Tibial nerve (tissue), 4 donors: ENCODE measurements around the gene KIRREL1. TPM values are rescaled to one million over a fixed set of nuclear protein-coding genes. Genes with fewer than 3 reads are reported as not detected.
A peak's percentile ranks its signal among the peaks of the same experiment; 100 is the strongest.

Experiments used
- DNase-seq, 2 donors: peaks; one replicate each; pipeline ENCODE4 v3.0.0-alpha.2; 2019; ENCODE audit warnings: low spot score in 2 of 2
- H3K27ac ChIP-seq, 4 donors: fragments of 200-600 bp; sonication (generic) in 3 of 4; one replicate each; pipeline ENCODE4 v1.5.1; 2017 to 2019; ENCODE audit warnings: mild to moderate bottlenecking in 1 of 4
- H3K27me3 ChIP-seq, 2 donors: fragments of 200-600 bp; sonication (generic) in 1 of 2; one replicate each; pipeline versions ENCODE4 v1.5.1 to v1.6.0; 2017 to 2019
- H3K36me3 ChIP-seq, 3 donors: fragments of 200-600 bp; sonication (generic); one replicate each; pipeline ENCODE4 v1.5.1; 2018 to 2019
- H3K4me1 ChIP-seq, 4 donors: fragments of 200-600 bp; sonication (generic) in 3 of 4; one replicate each; pipeline ENCODE4 v1.5.1; 2017 to 2019
- H3K4me3 ChIP-seq, 4 donors: fragments of 200-600 bp; sonication (generic) in 3 of 4; one replicate each; pipeline ENCODE4 v1.5.1; 2017 to 2019; ENCODE audit warnings: mild to moderate bottlenecking in 1 of 4, moderate library complexity in 1 of 4
- H3K9me3 ChIP-seq, 4 donors: fragments of 200-600 bp; sonication (generic) in 3 of 4; one replicate each; pipeline ENCODE4 v1.5.1; 2017 to 2019
- EP300 ChIP-seq, 2 donors: sonication (generic); formaldehyde crosslinking; IDR thresholded peaks; one replicate each; pipeline ENCODE4 v1.6.1; 2017; ENCODE audit warnings: antibody characterized with exemption in 2 of 2, mild to moderate bottlenecking in 1 of 2
- POLR2A ChIP-seq, 2 donors: fragments of 450-650 bp; IDR thresholded peaks; one replicate each; pipeline ENCODE4 v1.6.1; 2017; ENCODE audit warnings: antibody characterized with exemption in 2 of 2, mild to moderate bottlenecking in 2 of 2, moderate library complexity in 2 of 2
- WGBS, 2 donors: methylation state at CpG; one replicate each; pipeline ENCODE4 v1.1.5; 2018; 5-methylcytosine and 5-hydroxymethylcytosine counted together
- total RNA-seq, 4 donors: library from RNA; depleted of rRNA; stranded (reverse); fragments of >200 nt; gene quantifications; one replicate each; pipeline ENCODE4 v1.1.0, GENCODE V29; 2016
- TF ChIP-seq, protein P1 (sequence below), 5 experiments: fragments of 200-600 bp in 3 of 5; fragments of 450-650 bp in 2 of 5; sonication (generic) in 3 of 5; IDR thresholded peaks; one replicate each; pipeline ENCODE4 v1.5.1; 2016 to 2019; ENCODE audit warnings: antibody characterized with exemption in 5 of 5, mild to moderate bottlenecking in 3 of 5, moderate library complexity in 2 of 5

Gene KIRREL1
- total RNA-seq, 4 donors from 2014 or later: 47.1 to 60.6 (median 50.7) TPM

DNA sequence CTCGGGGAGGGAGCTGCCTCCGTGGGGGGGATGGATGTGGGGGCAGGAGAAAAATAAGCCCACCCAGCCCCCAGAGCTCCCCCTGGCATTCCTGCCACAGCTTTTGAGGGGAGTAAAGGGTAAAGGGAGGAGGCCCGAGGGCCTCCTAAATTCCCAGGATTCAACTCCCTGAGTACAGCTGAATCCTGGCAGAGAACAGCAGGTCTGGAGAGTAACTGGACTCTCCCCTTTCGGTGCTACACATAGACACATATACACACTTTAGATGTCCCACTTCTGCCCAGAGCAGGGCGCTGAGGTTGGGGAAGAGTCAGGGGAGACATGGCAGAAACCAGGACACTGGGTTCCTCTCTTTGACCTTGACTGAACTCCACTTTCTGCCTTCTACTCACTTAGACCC lies 3.0 kb downstream of the KIRREL1 start:
- peaks cover 0 to 79% (median 30%) of the 10 kb centered on the region in 4 donors for H3K4me1 ChIP-seq
- no peaks in the 10 kb centered on the region for H3K27me3 ChIP-seq
- DNase-seq: no peak
- TF ChIP-seq, protein P1, sequence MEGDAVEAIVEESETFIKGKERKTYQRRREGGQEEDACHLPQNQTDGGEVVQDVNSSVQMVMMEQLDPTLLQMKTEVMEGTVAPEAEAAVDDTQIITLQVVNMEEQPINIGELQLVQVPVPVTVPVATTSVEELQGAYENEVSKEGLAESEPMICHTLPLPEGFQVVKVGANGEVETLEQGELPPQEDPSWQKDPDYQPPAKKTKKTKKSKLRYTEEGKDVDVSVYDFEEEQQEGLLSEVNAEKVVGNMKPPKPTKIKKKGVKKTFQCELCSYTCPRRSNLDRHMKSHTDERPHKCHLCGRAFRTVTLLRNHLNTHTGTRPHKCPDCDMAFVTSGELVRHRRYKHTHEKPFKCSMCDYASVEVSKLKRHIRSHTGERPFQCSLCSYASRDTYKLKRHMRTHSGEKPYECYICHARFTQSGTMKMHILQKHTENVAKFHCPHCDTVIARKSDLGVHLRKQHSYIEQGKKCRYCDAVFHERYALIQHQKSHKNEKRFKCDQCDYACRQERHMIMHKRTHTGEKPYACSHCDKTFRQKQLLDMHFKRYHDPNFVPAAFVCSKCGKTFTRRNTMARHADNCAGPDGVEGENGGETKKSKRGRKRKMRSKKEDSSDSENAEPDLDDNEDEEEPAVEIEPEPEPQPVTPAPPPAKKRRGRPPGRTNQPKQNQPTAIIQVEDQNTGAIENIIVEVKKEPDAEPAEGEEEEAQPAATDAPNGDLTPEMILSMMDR (IDR thresholded peaks at IDR 0.05): no peak
- TF ChIP-seq POLR2A (IDR thresholded peaks at IDR 0.05) (no peak), EP300 (IDR thresholded peaks at IDR 0.05) (no peak)
- WGBS, 2 donors: 23 to 39% methylated on average over 5 of the region's 5 CpGs
- H3K9me3 ChIP-seq: no peaks in the 10 kb centered on the region
- no peaks in the 10 kb centered on the region for H3K36me3 ChIP-seq
- H3K27ac ChIP-seq: peak overlapping the region; percentile 81 to 97 (median 95)
- H3K4me3 ChIP-seq: peak overlapping the region in 2 of 4 donors; percentile 8 to 83

GRCh38 chr1:158000507-158000906 lies 7.1 kb downstream of the KIRREL1 start:
- Histone ChIP-seq H3K36me3 (no peaks in the 10 kb centered on the region), H3K4me3 (no peak overlapping the region), H3K4me1 (peaks cover 0 to 98% (median 54%) of the 10 kb centered on the region in 4 donors), H3K9me3 (no peaks in the 10 kb centered on the region), H3K27me3 (no peaks in the 10 kb centered on the region), H3K27ac (peak overlapping the region in 2 of 4 donors; percentile 91 to 97)
- DNase-seq: no peak
- TF ChIP-seq, protein P1 (IDR thresholded peaks at IDR 0.05): no peak
- TF ChIP-seq EP300 (IDR thresholded peaks at IDR 0.05): no peak
- TF ChIP-seq POLR2A (IDR thresholded peaks at IDR 0.05): no peak
- WGBS, 2 donors: 40 to 55% methylated on average over 4 of the region's 4 CpGs

GRCh38 chr1:158002022-158002630 lies 8.7 kb downstream of the KIRREL1 start:
- WGBS, 2 donors: 34 to 37% methylated on average over 4 of the region's 4 CpGs
- H3K36me3 ChIP-seq: no peaks in the 10 kb centered on the region
- TF ChIP-seq POLR2A (IDR thresholded peaks at IDR 0.05) (no peak), EP300 (IDR thresholded peaks at IDR 0.05) (no peak)
- TF ChIP-seq, protein P1 (IDR thresholded peaks at IDR 0.05): no peak
- H3K4me1 ChIP-seq: peaks cover 0 to 98% (median 55%) of the 10 kb centered on the region in 4 donors
- no peak for DNase-seq
- peak overlapping the region; percentile 55 to 97 (median 81) for H3K27ac ChIP-seq
- no peaks in the 10 kb centered on the region for H3K9me3 ChIP-seq
- no peak overlapping the region for H3K4me3 ChIP-seq
- no peaks in the 10 kb centered on the region for H3K27me3 ChIP-seq

DNA sequence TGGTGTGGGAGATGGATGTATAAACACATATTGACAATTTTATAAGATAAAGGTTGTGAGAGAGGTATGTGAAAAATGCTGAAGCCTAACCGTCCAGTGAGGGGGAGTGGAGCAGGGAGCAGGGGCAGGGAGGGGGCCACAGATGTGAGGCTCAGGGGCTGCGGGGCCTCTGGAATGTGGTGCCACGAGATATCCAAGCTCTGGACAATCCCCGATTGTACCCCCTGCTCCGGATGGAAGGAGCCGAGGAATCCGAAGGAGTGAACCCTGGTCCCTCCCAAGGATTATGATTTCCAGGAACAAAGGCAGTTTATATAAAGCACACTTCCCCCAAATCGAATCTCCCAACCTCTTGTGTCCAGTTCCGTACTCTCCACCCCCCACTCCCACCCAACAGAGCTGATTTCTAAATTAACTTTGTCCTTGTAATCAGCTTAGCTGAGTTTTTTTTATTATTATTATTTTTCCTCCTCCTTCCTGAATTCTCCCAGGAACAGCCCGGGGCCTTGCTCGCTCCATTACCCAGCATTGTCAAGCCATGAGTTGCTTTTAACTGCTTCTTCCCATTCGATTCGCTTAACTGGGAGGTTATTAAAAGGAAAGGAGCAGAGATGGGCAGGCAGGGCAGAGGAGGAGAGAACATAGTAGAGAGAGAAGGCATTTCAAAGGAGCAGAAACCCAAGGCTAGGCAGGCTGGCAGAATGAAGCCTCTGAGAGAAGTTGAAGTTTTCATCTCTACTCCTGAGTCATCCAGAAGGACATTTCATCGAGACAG lies 9.4 kb downstream of the KIRREL1 start:
- WGBS, 2 donors: 19 to 23% methylated on average over 14 of the region's 14 CpGs
- Histone ChIP-seq H3K36me3 (no peaks in the 10 kb centered on the region), H3K9me3 (no peaks in the 10 kb centered on the region), H3K4me3 (no peak overlapping the region), H3K4me1 (peaks cover 0 to 98% (median 59%) of the 10 kb centered on the region in 4 donors), H3K27me3 (no peaks in the 10 kb centered on the region), H3K27ac (peak overlapping the region; percentile 55 to 97 (median 81))
- TF ChIP-seq, protein P1 (IDR thresholded peaks at IDR 0.05): no peak
- TF ChIP-seq EP300 (IDR thresholded peaks at IDR 0.05) (no peak), POLR2A (IDR thresholded peaks at IDR 0.05) (no peak)
- DNase-seq: no peak

DNA sequence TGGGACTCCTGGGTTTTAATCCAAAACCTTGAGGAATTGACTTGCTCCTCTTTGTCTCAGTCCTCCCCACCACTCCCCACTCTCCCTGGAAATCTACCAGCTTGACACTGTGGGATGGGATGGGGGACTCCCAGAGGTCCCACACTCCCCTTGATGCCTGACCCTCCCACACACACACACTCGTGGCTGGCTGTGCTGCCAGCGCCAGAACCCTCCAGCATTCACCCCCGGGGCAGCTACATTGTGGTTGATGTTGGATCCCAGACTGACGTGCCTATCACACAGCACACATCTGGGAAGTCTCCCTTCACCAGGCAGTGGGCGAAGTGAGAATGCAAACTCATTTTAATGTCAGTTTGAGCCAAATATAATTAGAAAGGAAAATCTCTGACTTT lies 10.0 kb downstream of the KIRREL1 start:
- peak overlapping the region; percentile 55 to 97 (median 81) for H3K27ac ChIP-seq
- TF ChIP-seq, protein P1 (IDR thresholded peaks at IDR 0.05): no peak
- TF ChIP-seq EP300 (IDR thresholded peaks at IDR 0.05) (no peak), POLR2A (IDR thresholded peaks at IDR 0.05) (no peak)
- H3K9me3 ChIP-seq: no peaks in the 10 kb centered on the region
- 5 to 16% methylated on average over 5 of the region's 5 CpGs for WGBS, 2 donors
- no peaks in the 10 kb centered on the region for H3K36me3 ChIP-seq
- no peak overlapping the region for H3K4me3 ChIP-seq
- H3K27me3 ChIP-seq: no peaks in the 10 kb centered on the region
- peaks cover 0 to 99% (median 62%) of the 10 kb centered on the region in 4 donors for H3K4me1 ChIP-seq
- DNase-seq: no peak
